Measurements from ENCODE around the gene FNDC10.
"Not testable (repeated sequence)": the region's sequence is repeated elsewhere in the genome, so short reads cannot be mapped to it uniquely, and the experiment has no call there.

The FNDC10 gene

GRCh38 chr1:1563688-1564087 is 36.2 kb downstream of the FNDC10 start:
- no peak for DNase-seq

GRCh38 chr1:1562556-1563195 is 37.3 kb downstream of the FNDC10 start:
- DNase-seq, result no peak

GRCh38 chr1:1561801-1562470 is 38.0 kb downstream of the FNDC10 start:
- no peak for DNase-seq

- no peak for DNase-seq
Measured at GRCh38 chr1:1560178-1560577, 39.8 kb downstream of the FNDC10 start.

- DNase-seq, result no peak
Measured at GRCh38 chr1:1559066-1559465, 40.9 kb downstream of the FNDC10 start.

- no peak for DNase-seq
Measured at GRCh38 chr1:1558591-1558990, 41.3 kb downstream of the FNDC10 start.

GRCh38 chr1:1557688-1558087 is 42.2 kb downstream of the FNDC10 start:
- not testable (repeated sequence) for DNase-seq

GRCh38 chr1:1556961-1557360 is 43.0 kb downstream of the FNDC10 start:
- DNase-seq, result not testable (repeated sequence)

GRCh38 chr1:1556505-1556904 is 43.4 kb downstream of the FNDC10 start:
- DNase-seq, result no peak

GRCh38 chr1:1554926-1555915 is 44.7 kb downstream of the FNDC10 start:
- DNase-seq, result no peak

- DNase-seq, result no peak
Measured at GRCh38 chr1:1554550-1554925, 45.4 kb downstream of the FNDC10 start.

- no peak for DNase-seq
Measured at GRCh38 chr1:1553821-1554494, 46.0 kb downstream of the FNDC10 start.

GRCh38 chr1:1552263-1552639 is 47.7 kb downstream of the FNDC10 start:
- no peak for DNase-seq

GRCh38 chr1:1551524-1552262 is 48.2 kb downstream of the FNDC10 start:
- no peak for DNase-seq

GRCh38 chr1:1550591-1551432 is 49.1 kb downstream of the FNDC10 start:
- no peak for DNase-seq

GRCh38 chr1:1550087-1550486 is 49.8 kb downstream of the FNDC10 start:
- DNase-seq, result no peak

GRCh38 chr1:1548591-1548990 is 51.3 kb downstream of the FNDC10 start:
- DNase-seq, result no peak

Data from stimulated activated CD4-positive, alpha-beta T cell treated with anti-CD3 and anti-CD28 coated beads, Interleukin-2, amount 100 ng/mL, for 48 hours (primary cell).